Neuronal stem cell (in vitro differentiated cells): ENCODE measurements around the gene C14orf180.

Experiments used
- DNase-seq: peaks from one replicate; pipeline ENCODE4 v3.0.0-alpha.2; 2013; ENCODE audit warnings: low spot score
- H2AFZ ChIP-seq: one replicate; pipeline ENCODE4 v1.6.1; 2013; ENCODE audit warnings: mild to moderate bottlenecking, low read length, inconsistent platforms
- H2AK5ac ChIP-seq: 2 replicates; pipeline ENCODE4 v1.6.1; 2013; ENCODE audit warnings: low read depth, mild to moderate bottlenecking, inconsistent platforms, low read length, moderate library complexity, mixed read lengths
- H2BK120ac ChIP-seq: 2 replicates; pipeline ENCODE4 v1.6.1; 2013; ENCODE audit warnings: low read depth, mild to moderate bottlenecking, inconsistent platforms, low read length, moderate library complexity, mixed read lengths
- H2BK12ac ChIP-seq: one replicate; pipeline ENCODE4 v1.6.1; 2013; ENCODE audit warnings: low read length, inconsistent platforms
- H2BK15ac ChIP-seq: 2 replicates; pipeline ENCODE4 v1.6.1; 2013; ENCODE audit warnings: mild to moderate bottlenecking, low read length, inconsistent platforms, mixed read lengths
- H2BK5ac ChIP-seq: one replicate; pipeline ENCODE4 v1.6.1; 2013; ENCODE audit warnings: inconsistent platforms, mild to moderate bottlenecking, low read length, moderate library complexity
- H3K14ac ChIP-seq: one replicate; pipeline ENCODE4 v1.6.1; 2013; ENCODE audit warnings: low read length, inconsistent platforms
- H3K18ac ChIP-seq: 2 replicates; pipeline ENCODE4 v1.6.1; 2013; ENCODE audit warnings: low read length, inconsistent platforms
- H3K23ac ChIP-seq: 2 replicates; pipeline ENCODE4 v1.6.1; 2013; ENCODE audit warnings: low read depth, mild to moderate bottlenecking, mixed read lengths, low read length, inconsistent platforms; ENCODE audit not compliant: poor library complexity
- H3K27ac ChIP-seq: replicated peaks from 3 replicates; pipeline ENCODE4 v1.5.1; 2013; ENCODE audit warnings: low read length, inconsistent platforms
- H3K27me3 ChIP-seq, 3 experiments: 2 replicates each; pipeline ENCODE4 v1.6.1; 2013; ENCODE audit warnings: low read length in 3 of 3, mild to moderate bottlenecking in 2 of 3, inconsistent platforms in 1 of 3, low read depth in 1 of 3, mixed read lengths in 1 of 3, moderate library complexity in 1 of 3; ENCODE audit not compliant: control insufficient read depth in 3 of 3, insufficient read depth in 3 of 3
- H3K36me3 ChIP-seq, 2 donors: replicated peaks in 1 of 2; 2 replicates each; pipeline ENCODE4 v1.6.1; 2013; ENCODE audit warnings: low read length in 2 of 2; ENCODE audit not compliant: control insufficient read depth in 2 of 2, insufficient read depth in 2 of 2
- H3K4ac ChIP-seq: 2 replicates; pipeline ENCODE4 v1.6.1; 2013; ENCODE audit warnings: inconsistent platforms, mild to moderate bottlenecking, low read length, moderate library complexity
- H3K4me1 ChIP-seq, 2 donors: 1 replicate in 1 of 2; 2 replicates in 1 of 2; pipeline ENCODE4 v1.6.1; 2013; ENCODE audit warnings: low read length in 2 of 2, low read depth in 1 of 2; ENCODE audit not compliant: control insufficient read depth in 2 of 2, insufficient read depth in 1 of 2
- H3K4me2 ChIP-seq: one replicate; pipeline ENCODE4 v1.6.1; 2013; ENCODE audit warnings: mild to moderate bottlenecking, low read length, inconsistent platforms; ENCODE audit not compliant: insufficient read depth, poor library complexity, severe bottlenecking
- H3K4me3 ChIP-seq, 2 donors: 2 replicates each; pipeline ENCODE4 v1.5.1; 2013; ENCODE audit warnings: low read length in 2 of 2, mild to moderate bottlenecking in 2 of 2, inconsistent platforms in 1 of 2, moderate library complexity in 1 of 2
- H3K79me1 ChIP-seq: one replicate; pipeline ENCODE4 v1.6.1; 2013; ENCODE audit warnings: low read depth, mild to moderate bottlenecking, inconsistent platforms, low read length, moderate library complexity
- H3K9ac ChIP-seq: one replicate; pipeline ENCODE4 v1.6.1; 2013; ENCODE audit warnings: mild to moderate bottlenecking, low read depth, low read length, inconsistent platforms; ENCODE audit not compliant: poor library complexity
- H3K9me3 ChIP-seq, 2 donors: replicated peaks in 1 of 2; 2 replicates each; pipeline versions ENCODE3 to v1.6.1; 2013; ENCODE audit warnings: low read length in 2 of 2, mild to moderate bottlenecking in 2 of 2, inconsistent platforms in 1 of 2, low read depth in 1 of 2, mixed read lengths in 1 of 2, moderate library complexity in 1 of 2; ENCODE audit not compliant: control insufficient read depth in 2 of 2, insufficient read depth in 1 of 2
- H4K8ac ChIP-seq: one replicate; pipeline ENCODE4 v1.6.1; 2013; ENCODE audit warnings: low read depth, mild to moderate bottlenecking, inconsistent platforms, low read length, moderate library complexity
- H4K91ac ChIP-seq: one replicate; pipeline ENCODE4 v1.6.1; 2013; ENCODE audit warnings: low read length, low read depth, mild to moderate bottlenecking, inconsistent platforms; ENCODE audit not compliant: poor library complexity
- WGBS, 2 donors: extraction: QIAGEN DNeasy Blood & Tissue Kit; methylation state at CpG; one replicate each; pipeline ENCODE4 v1.1.7; 2013; ENCODE audit warnings: missing lambda C conversion rate in 2 of 2, mixed read lengths in 1 of 2; ENCODE audit not compliant: insufficient read length in 2 of 2, insufficient replicate concordance in 1 of 2; ENCODE audit errors: extremely low coverage in 2 of 2; 5-methylcytosine and 5-hydroxymethylcytosine counted together

The C14orf180 gene

DNA sequence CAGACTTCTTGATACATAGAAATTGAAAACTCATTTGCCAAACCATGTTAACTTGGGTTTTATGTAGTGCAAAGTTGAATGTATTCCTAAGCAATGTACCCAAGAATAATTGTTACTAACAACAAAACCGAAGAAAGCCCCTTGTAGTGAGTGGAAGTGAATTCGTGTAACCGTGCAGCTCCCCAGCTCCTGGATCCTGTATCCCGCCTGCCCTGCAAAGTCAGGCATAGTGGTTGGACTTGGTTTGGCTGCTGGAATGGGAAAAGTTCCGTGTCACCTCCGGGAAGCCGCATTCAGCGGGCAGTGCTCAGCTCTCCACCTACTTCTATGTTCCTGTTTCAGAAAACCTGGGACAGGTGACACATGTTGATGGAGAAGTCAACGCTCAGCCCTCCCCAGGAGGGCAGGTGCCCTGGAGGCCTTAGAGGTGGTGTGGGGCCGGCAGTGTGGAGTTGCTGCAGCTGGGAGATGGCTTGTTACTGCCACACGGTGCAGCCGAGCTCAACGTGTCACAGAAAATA lies 29.2 kb upstream of the C14orf180 start:
- Histone ChIP-seq H3K4me1 (peaks cover 0 to 2% of the 10 kb centered on the region in 2 donors), H3K4me2 (no peak overlapping the region)
- WGBS, 2 donors: no CpG with 5 or more reads among the region's 13 CpGs

DNA sequence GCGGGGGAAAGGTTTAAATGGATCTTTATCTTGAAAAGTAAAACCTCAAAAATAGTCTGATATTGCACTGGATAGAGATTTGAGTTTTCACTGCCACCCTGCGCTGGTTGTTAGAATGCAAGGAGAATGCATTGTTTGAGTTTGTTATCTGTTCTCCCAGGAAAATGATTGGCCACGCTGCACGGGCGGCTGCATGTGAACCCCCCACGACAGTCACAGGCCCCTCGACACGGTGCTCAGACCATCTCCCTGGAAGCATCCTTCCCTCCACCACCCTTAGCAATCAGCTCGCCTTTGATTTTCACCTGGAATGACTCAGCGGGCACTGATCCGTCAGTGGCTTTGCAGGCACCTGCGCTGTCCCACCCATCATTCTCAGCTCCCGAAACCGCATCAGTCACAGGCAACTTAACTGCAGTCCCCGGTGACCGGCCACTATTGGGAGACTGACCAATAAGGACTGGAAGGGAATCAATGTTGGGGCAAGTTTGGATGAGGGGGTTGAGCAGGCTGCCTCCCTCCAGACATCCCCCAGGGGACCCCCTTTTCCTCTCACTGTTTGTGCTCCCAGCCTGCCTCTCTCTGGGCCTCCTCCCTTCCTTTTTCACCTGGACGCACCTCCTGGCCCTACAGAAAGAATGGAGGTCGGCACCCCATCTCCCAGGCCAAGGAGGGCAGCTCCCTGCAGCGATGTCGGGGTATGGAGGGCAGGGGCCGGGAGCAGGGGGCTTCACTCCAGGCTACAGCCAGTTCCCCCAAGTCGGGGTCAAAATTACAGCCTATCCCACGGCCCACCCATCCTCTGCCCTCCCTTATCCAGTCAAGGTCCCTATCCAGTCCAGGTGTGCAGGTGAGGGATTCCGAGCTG lies 28.5 kb upstream of the C14orf180 start:
- no peak overlapping the region for H2BK120ac ChIP-seq
- H4K8ac ChIP-seq: no peak overlapping the region
- H3K4me2 ChIP-seq: no peak overlapping the region
- H3K4ac ChIP-seq: no peak overlapping the region
- no peak overlapping the region for H3K27ac ChIP-seq
- peak overlapping the region; percentile 11 for H2BK5ac ChIP-seq
- no peak overlapping the region for H2AK5ac ChIP-seq
- no peak for DNase-seq
- no peaks in the 10 kb centered on the region for H3K36me3 ChIP-seq
- no peak overlapping the region for H3K14ac ChIP-seq
- H2AFZ ChIP-seq: no peak overlapping the region
- peaks cover 2% of the 10 kb centered on the region for H3K79me1 ChIP-seq
- no peak overlapping the region for H4K91ac ChIP-seq
- no CpG with 5 or more reads among the region's 24 CpGs for WGBS, 2 donors
- H3K23ac ChIP-seq: no peak overlapping the region
- H3K18ac ChIP-seq: peak overlapping the region; percentile 71
- peaks cover 0 to 62% (median 0%) of the 10 kb centered on the region in 3 experiments for H3K27me3 ChIP-seq
- no peak overlapping the region for H3K4me3 ChIP-seq
- H2BK12ac ChIP-seq: no peak overlapping the region
- peak overlapping the region; percentile 45 for H2BK15ac ChIP-seq
- no peaks in the 10 kb centered on the region for H3K9me3 ChIP-seq
- peaks cover 0 to 2% of the 10 kb centered on the region in 2 donors for H3K4me1 ChIP-seq
- H3K9ac ChIP-seq: peak overlapping the region; percentile 7

More for the DNA sequence above, 29.2 kb upstream of the C14orf180 start:
- no peak overlapping the region for H2BK15ac ChIP-seq
- H2AK5ac ChIP-seq: peak overlapping the region; percentile 21
- no peak overlapping the region for H3K14ac ChIP-seq
- no peak overlapping the region for H3K4me3 ChIP-seq
- H4K8ac ChIP-seq: no peak overlapping the region
- no peak overlapping the region for H2BK5ac ChIP-seq
- no peak overlapping the region for H4K91ac ChIP-seq
- no peak overlapping the region for H2AFZ ChIP-seq
- DNase-seq: no peak
- H3K18ac ChIP-seq: peak overlapping the region; percentile 22
- H2BK12ac ChIP-seq: no peak overlapping the region
- H2BK120ac ChIP-seq: no peak overlapping the region
- no peak overlapping the region for H3K27ac ChIP-seq
- peaks cover 0 to 62% (median 0%) of the 10 kb centered on the region in 3 experiments for H3K27me3 ChIP-seq
- H3K79me1 ChIP-seq: peaks cover 2% of the 10 kb centered on the region
- no peak overlapping the region for H3K23ac ChIP-seq
- H3K9ac ChIP-seq: no peak overlapping the region
- H3K36me3 ChIP-seq: no peaks in the 10 kb centered on the region
- no peaks in the 10 kb centered on the region for H3K9me3 ChIP-seq
- no peak overlapping the region for H3K4ac ChIP-seq

DNA sequence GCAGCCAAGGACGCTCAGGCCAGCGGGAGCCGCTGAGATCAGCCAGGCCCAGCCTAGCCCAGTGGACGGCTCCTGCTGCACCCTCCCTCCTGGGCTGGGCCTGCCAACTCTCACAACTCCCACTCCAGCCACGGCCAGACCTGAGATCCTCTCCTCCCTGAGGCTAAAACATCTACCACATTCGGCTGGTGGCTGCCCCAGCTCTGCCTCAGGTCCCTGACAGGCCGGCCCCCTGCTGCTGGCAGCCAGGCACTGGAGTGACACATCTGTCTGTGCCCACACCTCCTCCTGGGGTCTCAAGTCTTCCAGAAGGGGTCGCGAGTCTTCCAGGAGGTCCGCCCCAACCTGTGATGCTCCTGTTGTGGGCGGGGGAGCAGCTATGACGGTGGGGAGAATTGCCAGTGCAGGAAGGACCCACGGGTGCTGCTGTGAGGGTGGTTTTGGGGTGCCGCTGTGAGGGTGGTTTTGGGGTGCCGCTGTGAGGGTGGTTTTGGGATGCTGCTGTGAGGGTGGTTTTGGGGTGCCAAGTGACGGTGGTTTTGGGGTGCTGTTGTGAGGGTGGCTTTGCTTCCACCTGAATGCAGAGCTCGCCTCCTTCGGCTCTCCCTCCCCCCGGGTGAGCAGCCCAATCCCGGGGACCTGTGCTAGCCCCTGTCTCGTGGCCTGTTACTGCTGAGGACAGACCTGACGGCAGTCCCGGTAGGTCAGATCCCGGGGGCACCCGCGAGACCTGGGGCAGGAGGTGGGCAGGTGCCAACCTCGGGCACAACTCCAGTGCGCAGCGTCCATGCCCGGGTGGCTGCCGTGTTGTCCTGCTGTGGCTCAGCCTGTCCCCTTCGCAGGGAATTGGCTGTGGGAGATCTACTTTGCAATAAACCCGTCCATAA lies 27.5 kb upstream of the C14orf180 start:
- Histone ChIP-seq H4K91ac (no peak overlapping the region), H2BK12ac (no peak overlapping the region), H3K9ac (no peak overlapping the region), H3K4me2 (no peak overlapping the region), H3K23ac (no peak overlapping the region), H3K9me3 (no peaks in the 10 kb centered on the region), H3K79me1 (peaks cover 2% of the 10 kb centered on the region), H3K27ac (no peak overlapping the region), H2AK5ac (peak overlapping the region; percentile 47), H3K18ac (peak overlapping the region; percentile 62), H2BK5ac (no peak overlapping the region), H3K4me1 (peaks cover 0 to 2% of the 10 kb centered on the region in 2 donors), H3K4ac (no peak overlapping the region), H3K14ac (peak overlapping the region; percentile 42), H2AFZ (no peak overlapping the region), H2BK15ac (peak overlapping the region; percentile 82), H3K27me3 (peaks cover 0 to 67% (median 0%) of the 10 kb centered on the region in 3 experiments), H3K4me3 (no peak overlapping the region), H4K8ac (peak overlapping the region; percentile 24), H3K36me3 (no peaks in the 10 kb centered on the region), H2BK120ac (no peak overlapping the region)
- no peak for DNase-seq
- WGBS, 2 donors: no CpG with 5 or more reads among the region's 33 CpGs
